ENCODE data around the gene RXRG. TPM values are rescaled to one million over a fixed set of nuclear protein-coding genes. Genes with fewer than 3 reads are reported as not detected.

Gene RXRG
- total and polyA plus RNA-seq, 2 donors (not counting 1 experiment from before 2014, with no cell fraction given): under 0.01 to 0.31 TPM

DNA sequence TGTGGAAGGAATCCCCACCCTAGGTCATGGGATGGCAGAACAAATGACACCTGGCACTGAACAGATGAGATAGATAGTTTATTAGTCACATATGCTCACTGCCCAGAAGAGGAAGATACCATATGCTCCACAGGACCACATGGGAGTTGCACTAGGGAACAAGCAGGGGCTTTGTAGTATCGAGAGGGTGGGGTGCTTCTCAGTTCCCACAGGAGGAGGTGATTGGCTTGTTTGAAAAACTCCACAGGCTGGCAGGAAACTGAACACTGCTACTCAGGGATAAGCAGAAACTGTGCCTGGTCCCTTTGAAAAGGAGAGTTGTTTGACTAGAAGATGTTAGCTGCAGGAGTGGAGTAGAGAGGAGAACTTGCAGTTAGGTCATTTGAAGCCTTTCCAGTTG, 31.9 kb upstream of the RXRG start:
- Histone ChIP-seq H3K79me2 (ENCODE audit: control insufficient read depth, insufficient read depth, low read length) (no peaks in the 10 kb centered on the region), H3K4me3 (replicated peaks in 1 of 4; ENCODE audit: control extremely low read depth in 1 of 4, insufficient read depth in 1 of 4, low read depth in 3 of 4, low read length in 4 of 4) (no peak overlapping the region), H4K20me1 (ENCODE audit: control insufficient read depth, extremely low read depth, insufficient read depth, low read length) (no peaks in the 10 kb centered on the region), H3K4me1 (ENCODE audit: control insufficient read depth, extremely low read depth, insufficient read depth, low read length) (no peaks in the 10 kb centered on the region), H2AFZ (ENCODE audit: low read length) (no peak overlapping the region), H3K36me3 (ENCODE audit: control insufficient read depth, insufficient read depth, low read length) (no peaks in the 10 kb centered on the region), H3K27me3 (ENCODE audit: control insufficient read depth, insufficient read depth, low read length) (no peaks in the 10 kb centered on the region), H3K9ac (ENCODE audit: insufficient read depth, low read length) (no peak overlapping the region), H3K27ac (ENCODE audit: insufficient read depth, low read length) (no peak overlapping the region), H3K4me2 (ENCODE audit: extremely low read depth, insufficient read depth, low read length) (no peak overlapping the region), H3K9me3 (ENCODE audit: control insufficient read depth, insufficient read depth, low read depth, low read length) (no peaks in the 10 kb centered on the region)
- DNase-seq (ENCODE audit: low read depth in 2 of 2): no peak
- TF ChIP-seq EZH2 (IDR thresholded peaks at IDR 0.05; ENCODE audit: low read length, missing control alignments): no peak
- TF ChIP-seq, protein P1, sequence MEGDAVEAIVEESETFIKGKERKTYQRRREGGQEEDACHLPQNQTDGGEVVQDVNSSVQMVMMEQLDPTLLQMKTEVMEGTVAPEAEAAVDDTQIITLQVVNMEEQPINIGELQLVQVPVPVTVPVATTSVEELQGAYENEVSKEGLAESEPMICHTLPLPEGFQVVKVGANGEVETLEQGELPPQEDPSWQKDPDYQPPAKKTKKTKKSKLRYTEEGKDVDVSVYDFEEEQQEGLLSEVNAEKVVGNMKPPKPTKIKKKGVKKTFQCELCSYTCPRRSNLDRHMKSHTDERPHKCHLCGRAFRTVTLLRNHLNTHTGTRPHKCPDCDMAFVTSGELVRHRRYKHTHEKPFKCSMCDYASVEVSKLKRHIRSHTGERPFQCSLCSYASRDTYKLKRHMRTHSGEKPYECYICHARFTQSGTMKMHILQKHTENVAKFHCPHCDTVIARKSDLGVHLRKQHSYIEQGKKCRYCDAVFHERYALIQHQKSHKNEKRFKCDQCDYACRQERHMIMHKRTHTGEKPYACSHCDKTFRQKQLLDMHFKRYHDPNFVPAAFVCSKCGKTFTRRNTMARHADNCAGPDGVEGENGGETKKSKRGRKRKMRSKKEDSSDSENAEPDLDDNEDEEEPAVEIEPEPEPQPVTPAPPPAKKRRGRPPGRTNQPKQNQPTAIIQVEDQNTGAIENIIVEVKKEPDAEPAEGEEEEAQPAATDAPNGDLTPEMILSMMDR (conservative IDR thresholded peaks at IDR 0.05 in 1 of 2, IDR thresholded peaks at IDR 0.05 in 1 of 2; ENCODE audit: low read depth in 1 of 2, low read length in 2 of 2): no peak

DNA sequence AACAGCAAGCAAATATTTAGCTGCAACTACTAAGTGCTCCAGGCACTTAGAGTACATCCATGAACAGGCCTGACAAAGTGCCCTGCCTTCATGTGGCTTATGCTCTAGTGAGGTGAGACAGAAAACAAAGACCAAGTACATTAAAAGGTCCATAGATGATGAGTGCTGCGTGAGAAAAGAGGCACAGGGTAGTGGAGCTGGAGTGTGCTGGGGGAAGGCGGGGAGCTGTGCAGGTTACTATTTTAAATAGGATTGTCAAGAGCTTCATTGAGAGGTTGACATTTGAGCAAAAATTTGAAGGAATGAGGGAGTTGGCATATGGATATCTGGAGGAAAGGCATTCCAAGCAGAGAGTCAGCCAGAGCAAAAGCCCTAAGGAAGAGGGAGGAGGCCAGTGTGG, 29.3 kb upstream of the RXRG start:
- no peaks in the 10 kb centered on the region for H3K79me2 ChIP-seq (ENCODE audit: control insufficient read depth, insufficient read depth, low read length)
- no peaks in the 10 kb centered on the region for H3K36me3 ChIP-seq (ENCODE audit: control insufficient read depth, insufficient read depth, low read length)
- no peak overlapping the region for H3K27ac ChIP-seq (ENCODE audit: insufficient read depth, low read length)
- H3K4me1 ChIP-seq (ENCODE audit: control insufficient read depth, extremely low read depth, insufficient read depth, low read length): no peaks in the 10 kb centered on the region
- H3K9me3 ChIP-seq (ENCODE audit: control insufficient read depth, insufficient read depth, low read depth, low read length): no peaks in the 10 kb centered on the region
- no peak overlapping the region for H3K9ac ChIP-seq (ENCODE audit: insufficient read depth, low read length)
- H3K27me3 ChIP-seq (ENCODE audit: control insufficient read depth, insufficient read depth, low read length): no peaks in the 10 kb centered on the region
- H3K4me3 ChIP-seq (replicated peaks in 1 of 4; ENCODE audit: control extremely low read depth in 1 of 4, insufficient read depth in 1 of 4, low read depth in 3 of 4, low read length in 4 of 4): no peak overlapping the region
- DNase-seq (ENCODE audit: low read depth in 2 of 2): no peak
- TF ChIP-seq, protein P1 (conservative IDR thresholded peaks at IDR 0.05 in 1 of 2, IDR thresholded peaks at IDR 0.05 in 1 of 2; ENCODE audit: low read depth in 1 of 2, low read length in 2 of 2): no peak
- TF ChIP-seq EZH2 (IDR thresholded peaks at IDR 0.05; ENCODE audit: low read length, missing control alignments): no peak
- no peak overlapping the region for H2AFZ ChIP-seq (ENCODE audit: low read length)
- H3K4me2 ChIP-seq (ENCODE audit: extremely low read depth, insufficient read depth, low read length): no peak overlapping the region
- H4K20me1 ChIP-seq (ENCODE audit: control insufficient read depth, extremely low read depth, insufficient read depth, low read length): no peaks in the 10 kb centered on the region

DNA sequence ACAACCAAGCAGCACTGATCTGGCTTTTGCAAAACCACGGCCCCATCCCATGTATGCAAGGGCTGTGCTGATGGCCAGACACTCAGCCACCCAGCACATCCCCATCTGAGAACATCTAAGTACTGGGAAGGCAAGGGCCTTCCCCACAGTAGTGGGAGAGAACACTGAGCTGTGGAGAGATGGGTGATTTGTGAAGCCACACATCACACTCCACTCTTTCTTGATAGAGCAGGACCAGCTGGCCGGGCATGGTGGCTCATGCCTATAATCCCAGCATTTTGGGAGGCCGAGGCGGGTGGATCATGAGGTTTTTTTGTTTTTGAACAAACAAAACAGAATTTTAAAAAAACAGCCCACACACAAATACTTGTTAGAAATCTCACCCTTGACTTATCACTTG, 28.2 kb upstream of the RXRG start:
- Histone ChIP-seq H3K4me3 (replicated peaks in 1 of 4; ENCODE audit: control extremely low read depth in 1 of 4, insufficient read depth in 1 of 4, low read depth in 3 of 4, low read length in 4 of 4) (no peak overlapping the region), H2AFZ (ENCODE audit: low read length) (no peak overlapping the region), H3K79me2 (ENCODE audit: control insufficient read depth, insufficient read depth, low read length) (no peaks in the 10 kb centered on the region), H3K27ac (ENCODE audit: insufficient read depth, low read length) (no peak overlapping the region), H3K9me3 (ENCODE audit: control insufficient read depth, insufficient read depth, low read depth, low read length) (no peaks in the 10 kb centered on the region), H3K27me3 (ENCODE audit: control insufficient read depth, insufficient read depth, low read length) (no peaks in the 10 kb centered on the region), H3K4me2 (ENCODE audit: extremely low read depth, insufficient read depth, low read length) (no peak overlapping the region), H3K9ac (ENCODE audit: insufficient read depth, low read length) (no peak overlapping the region), H4K20me1 (ENCODE audit: control insufficient read depth, extremely low read depth, insufficient read depth, low read length) (no peaks in the 10 kb centered on the region), H3K4me1 (ENCODE audit: control insufficient read depth, extremely low read depth, insufficient read depth, low read length) (no peaks in the 10 kb centered on the region), H3K36me3 (ENCODE audit: control insufficient read depth, insufficient read depth, low read length) (no peaks in the 10 kb centered on the region)
- TF ChIP-seq, protein P1 (conservative IDR thresholded peaks at IDR 0.05 in 1 of 2, IDR thresholded peaks at IDR 0.05 in 1 of 2; ENCODE audit: low read depth in 1 of 2, low read length in 2 of 2): no peak
- no peak for TF ChIP-seq EZH2 (IDR thresholded peaks at IDR 0.05; ENCODE audit: low read length, missing control alignments)
- no peak for DNase-seq (ENCODE audit: low read depth in 2 of 2)

All from fibroblast of lung (primary cell).